HG03565 (cell line): ENCODE results near the gene TECPR1.

Experiments
- ATAC-seq: cut with Tn5 transposase; IDR thresholded peaks from one replicate; pipeline ENCODE4 v1.9.1; 2021; ENCODE audit warnings: mild to moderate bottlenecking, moderate library complexity; ENCODE audit not compliant: unreplicated experiment

TECPR1 gene

DNA sequence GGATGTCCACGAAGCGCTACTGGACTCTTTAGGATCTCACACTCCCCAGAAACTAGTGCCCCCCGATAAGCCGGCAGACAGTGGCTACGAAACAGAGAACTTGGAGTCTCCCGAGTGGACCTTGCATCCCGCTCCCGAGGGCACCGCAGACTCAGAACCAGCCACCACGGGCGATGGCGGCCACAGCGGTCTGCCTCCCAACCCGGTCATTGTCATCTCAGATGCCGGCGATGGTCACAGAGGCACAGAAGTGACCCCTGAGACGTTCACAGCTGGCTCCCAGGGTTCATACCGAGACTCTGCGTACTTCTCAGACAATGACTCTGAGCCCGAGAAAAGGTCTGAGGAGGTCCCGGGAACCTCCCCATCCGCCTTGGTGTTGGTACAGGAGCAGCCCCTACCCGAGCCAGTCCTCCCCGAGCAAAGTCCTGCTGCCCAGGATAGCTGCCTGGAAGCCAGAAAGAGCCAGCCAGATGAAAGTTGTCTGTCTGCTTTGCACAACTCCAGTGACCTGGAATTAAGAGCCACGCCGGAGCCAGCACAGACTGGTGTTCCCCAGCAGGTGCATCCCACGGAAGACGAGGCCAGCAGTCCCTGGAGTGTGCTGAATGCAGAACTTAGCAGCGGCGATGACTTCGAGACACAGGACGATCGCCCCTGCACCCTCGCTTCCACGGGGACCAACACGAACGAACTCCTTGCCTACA, 58.4 kb downstream of the TECPR1 start:
- ATAC-seq, result no peak

DNA sequence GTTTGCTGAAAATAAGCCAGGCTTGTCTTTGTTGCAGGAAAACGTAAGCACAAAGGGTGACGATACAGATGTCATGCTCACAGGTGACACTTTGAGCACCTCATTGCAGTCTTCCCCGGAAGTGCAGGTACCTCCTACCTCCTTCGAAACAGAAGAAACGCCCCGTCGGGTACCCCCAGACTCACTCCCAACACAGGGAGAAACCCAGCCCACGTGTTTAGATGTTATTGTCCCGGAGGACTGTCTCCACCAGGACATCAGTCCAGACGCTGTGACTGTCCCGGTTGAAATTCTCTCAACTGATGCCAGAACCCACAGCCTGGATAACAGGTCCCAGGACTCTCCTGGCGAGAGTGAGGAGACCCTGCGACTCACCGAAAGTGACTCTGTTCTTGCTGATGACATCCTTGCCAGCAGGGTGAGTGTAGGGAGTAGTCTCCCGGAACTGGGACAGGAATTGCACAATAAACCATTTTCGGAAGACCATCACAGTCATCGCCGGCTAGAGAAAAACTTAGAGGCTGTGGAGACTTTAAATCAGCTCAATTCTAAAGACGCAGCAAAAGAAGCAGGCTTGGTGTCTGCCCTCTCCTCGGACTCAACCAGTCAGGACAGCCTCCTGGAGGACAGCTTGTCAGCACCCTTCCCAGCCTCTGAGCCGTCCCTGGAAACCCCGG, 59.1 kb downstream of the TECPR1 start:
- ATAC-seq, result no peak

DNA sequence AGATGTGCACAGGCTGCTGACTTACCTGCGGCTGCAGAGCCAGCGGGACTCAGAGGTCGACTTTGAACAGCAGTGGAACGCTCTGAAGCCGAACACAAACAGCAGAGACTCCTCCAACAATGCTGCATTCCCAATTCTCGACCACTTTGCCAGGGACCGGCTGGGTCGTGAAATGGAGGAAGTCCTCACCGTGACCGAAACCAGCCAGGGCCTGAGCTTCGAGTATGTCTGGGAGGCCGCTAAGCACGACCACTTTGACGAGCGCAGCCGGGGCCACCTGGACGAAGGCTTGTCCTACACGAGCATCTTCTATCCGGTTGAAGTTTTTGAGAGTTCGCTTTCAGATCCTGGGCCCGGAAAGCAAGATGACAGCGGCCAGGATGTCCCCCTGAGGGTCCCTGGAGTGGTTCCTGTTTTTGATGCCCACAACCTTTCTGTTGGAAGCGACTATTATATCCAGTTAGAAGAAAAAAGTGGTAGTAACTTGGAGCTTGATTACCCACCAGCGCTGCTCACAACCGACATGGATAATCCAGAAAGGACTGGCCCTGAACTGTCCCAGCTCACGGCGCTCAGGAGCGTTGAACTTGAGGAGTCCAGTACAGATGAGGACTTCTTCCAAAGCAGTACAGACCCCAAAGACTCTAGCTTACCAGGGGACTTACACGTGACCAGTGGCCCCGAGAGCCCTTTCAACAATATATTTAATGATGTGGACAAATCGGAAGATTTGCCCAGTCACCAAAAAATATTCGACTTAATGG, 60.2 kb downstream of the TECPR1 start:
- no peak for ATAC-seq

DNA sequence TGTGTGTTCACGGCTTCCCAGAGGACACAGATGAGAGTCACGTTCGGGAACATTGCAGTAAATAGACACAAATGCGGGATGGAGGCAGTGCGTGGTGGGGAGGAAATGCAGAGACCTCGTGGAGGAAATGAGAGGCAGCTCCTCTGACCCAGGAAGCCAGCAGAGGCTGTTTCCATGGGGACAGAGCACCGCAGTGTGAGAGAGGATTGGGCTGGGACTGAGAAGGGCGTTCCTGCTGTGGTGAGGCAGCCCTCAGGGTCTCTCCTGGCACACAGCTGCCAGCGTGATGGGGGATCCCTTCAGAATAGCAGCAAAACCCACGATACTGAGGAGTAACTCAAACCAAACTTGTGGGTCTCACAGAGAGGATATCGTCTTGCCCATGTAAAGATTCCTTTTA, 62.5 kb downstream of the TECPR1 start:
- ATAC-seq, result no peak

GRCh38 chr7:98187138-98187502, 64.9 kb downstream of the TECPR1 start:
- no peak for ATAC-seq

DNA sequence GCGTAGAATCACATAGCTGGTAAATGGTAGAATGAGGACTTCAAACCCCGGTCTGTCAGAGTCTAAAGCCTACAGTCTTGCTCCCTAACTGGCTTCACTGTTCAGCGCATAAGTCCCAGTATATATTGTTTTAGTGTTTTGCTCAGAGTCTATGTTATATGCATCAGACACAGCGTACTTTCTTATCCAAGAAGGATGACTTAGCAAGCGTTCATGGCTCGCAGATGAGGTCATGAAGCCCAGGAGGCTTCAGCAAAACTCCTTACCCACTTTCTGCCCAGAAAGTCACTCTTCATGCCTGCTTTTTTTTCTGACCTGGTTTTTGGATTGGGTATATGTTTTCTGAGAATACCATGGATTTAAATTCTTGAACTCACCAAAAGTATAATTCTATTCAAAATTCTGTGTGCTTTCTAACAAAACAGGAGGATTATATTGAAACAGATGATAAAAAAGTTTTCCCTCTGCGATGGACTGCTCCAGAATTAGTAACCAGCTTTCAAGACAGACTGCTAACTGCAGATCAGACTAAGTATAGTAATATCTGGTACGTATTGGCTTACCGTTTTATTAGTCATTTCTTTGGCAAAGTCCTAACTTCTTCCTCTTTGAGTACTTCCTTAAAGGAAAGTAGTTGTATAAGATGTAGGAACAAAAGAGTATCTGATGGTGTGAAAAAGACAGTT, 65.4 kb downstream of the TECPR1 start:
- ATAC-seq, result no peak

DNA sequence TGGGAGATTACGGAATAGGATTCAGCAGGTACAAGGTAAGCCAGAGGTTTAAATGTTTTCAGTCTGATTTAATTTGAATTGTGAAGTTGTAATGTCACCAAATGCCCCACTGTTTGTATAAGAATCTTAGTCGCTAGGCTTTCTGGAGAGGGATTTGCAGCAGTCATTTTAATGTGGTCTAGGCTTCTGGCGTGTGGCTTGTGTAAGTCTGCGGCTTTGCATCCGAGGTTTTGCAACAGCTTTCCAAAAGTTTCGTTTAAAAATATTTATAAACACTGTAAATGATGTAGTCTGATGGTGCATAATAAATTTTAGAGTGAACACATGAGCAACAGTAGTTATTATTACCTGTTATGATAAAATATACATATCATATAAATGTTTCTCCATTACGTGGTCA, 66.9 kb downstream of the TECPR1 start:
- ATAC-seq, result no peak

- no peak for ATAC-seq
Observed at GRCh38 chr7:98180751-98181150, 71.3 kb downstream of the TECPR1 start.

DNA sequence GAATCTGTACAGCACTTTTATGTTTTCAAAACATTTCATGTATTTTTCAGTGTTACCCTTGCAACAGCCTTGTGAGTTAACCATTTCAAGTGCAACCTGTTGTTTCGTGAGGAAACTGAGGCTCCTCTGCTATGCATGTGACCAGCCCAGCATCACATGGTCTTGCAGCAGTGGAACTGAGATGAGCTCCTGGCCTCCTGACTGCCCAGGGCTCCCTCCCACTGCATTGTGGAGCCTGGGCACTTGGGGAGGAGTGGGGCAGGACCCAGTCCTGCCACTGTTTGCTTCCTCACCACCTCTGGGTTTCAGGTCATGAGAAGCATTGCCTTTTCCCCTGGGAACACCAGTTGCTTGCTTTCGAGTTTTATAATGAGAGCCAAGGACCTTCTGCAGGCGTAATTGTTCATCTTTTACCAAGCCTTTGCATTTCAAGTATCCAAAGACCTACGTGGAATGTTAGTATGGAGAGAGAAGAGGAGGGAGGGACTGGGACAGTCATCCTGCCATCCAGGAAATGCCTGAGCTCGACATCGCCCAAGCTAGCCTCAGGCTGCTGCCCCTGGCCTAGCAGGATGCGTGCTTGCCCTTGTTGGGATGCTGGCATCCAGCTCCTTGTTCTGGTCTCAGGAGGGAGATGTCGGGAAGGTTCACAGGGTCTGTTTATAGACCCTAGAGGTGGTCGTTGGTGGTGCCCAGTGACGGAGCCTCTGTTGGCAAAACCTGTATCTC, 73.1 kb downstream of the TECPR1 start:
- no peak for ATAC-seq

DNA sequence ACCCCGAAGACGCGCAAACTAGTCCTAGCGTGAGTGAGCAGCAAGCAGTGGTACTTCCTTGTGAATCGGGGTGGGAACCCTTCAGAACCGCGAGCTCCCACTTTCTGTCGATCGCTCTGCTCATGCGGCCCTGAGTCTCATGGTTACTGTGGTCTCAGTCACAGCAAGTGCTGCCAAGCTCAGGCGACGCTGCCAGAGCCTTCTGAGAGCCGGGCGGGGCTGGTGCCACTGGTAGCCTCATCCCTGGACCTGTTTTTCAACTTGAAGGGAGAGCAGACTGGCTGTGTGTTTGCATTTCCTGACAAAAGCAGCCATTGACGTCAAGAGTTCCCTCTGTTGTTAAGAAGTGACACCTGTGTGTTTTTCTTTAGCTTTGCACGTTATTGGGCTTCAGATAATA, 73.7 kb downstream of the TECPR1 start:
- ATAC-seq, result no peak

- ATAC-seq, result no peak
Observed at GRCh38 chr7:98177553-98177952, 74.5 kb downstream of the TECPR1 start.

DNA sequence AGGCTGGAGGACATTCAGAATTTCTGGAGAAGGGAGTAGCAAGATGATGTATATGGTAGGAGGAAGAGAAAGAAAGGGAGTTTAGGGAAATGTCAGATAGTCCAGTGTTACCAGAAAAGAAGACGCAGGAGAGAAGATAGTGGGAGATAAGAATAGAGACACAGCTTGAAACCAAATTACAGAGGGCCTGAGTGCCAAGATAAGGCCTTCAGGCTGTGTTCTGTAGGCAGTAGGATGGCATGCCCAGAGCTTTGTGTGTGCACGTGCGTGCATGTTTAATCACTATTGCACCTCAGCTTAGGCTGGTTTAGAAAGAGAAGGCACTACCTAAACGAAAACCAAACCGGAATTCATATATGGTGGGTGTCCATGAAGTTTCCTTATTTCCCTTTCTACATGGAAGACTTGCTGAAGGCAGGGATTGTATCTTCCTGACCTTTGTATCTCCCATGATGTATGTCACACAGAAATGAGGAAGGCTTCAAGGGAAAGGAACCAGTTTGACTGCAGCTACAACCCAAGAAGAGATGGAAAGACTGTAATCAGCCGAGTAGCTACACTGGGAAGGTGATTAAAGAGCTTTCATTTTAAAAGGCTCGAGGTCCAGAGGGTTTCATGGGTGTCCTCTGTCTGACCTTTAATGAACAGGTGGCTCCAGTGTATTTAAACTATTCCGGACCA, 76.6 kb downstream of the TECPR1 start:
- ATAC-seq, result no peak

DNA sequence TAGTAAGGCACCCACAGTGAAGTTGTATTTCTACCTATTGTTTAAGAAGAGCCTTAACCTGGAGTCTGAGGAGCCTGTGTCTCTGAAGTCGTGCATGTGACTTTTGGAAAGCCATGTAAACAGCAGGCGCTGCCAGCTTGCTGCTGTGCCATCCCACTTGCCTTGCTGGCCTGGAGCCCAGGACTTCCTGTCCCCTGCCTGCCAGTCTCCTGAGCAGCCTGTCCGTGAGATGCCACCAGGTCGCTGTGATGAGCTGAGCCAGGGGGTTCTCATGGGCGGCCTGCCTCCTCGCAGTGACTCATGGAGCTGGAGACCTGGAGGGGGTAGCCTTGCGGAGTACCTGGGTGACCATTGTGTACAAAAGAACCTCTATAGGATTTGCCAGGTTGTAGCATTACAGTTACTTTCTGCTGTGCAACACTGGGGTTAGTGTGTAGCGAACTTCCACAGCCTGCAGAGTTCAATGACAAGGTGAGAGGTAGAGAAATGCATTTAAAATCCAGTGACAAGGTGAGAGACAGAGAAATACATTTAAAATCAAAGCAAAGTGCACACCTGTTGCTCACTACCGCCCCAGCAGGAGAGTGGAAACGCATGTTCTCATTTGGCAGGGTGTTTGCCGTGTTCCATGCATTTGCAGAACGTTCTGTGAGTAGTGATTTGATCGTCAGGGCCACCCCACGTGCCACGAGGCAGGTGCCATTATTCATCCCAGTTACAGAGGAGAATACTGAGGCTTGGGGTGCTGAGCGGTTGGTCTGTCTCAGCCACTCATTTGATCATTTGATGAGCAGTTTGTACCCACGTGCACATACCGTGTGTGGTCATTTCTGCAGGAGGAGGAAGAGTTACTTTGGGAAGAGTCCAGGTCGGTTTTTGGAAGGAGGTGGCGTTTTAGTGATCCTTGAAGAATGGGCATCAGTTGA, 77.4 kb downstream of the TECPR1 start:
- no peak for ATAC-seq

- no peak for ATAC-seq
Observed at GRCh38 chr7:98171449-98171848, 80.6 kb downstream of the TECPR1 start.

- ATAC-seq, result no peak
Observed at GRCh38 chr7:98170966-98171365, 81.1 kb downstream of the TECPR1 start.

- no peak for ATAC-seq
Observed at GRCh38 chr7:98168904-98169621, 83.0 kb downstream of the TECPR1 start.

DNA sequence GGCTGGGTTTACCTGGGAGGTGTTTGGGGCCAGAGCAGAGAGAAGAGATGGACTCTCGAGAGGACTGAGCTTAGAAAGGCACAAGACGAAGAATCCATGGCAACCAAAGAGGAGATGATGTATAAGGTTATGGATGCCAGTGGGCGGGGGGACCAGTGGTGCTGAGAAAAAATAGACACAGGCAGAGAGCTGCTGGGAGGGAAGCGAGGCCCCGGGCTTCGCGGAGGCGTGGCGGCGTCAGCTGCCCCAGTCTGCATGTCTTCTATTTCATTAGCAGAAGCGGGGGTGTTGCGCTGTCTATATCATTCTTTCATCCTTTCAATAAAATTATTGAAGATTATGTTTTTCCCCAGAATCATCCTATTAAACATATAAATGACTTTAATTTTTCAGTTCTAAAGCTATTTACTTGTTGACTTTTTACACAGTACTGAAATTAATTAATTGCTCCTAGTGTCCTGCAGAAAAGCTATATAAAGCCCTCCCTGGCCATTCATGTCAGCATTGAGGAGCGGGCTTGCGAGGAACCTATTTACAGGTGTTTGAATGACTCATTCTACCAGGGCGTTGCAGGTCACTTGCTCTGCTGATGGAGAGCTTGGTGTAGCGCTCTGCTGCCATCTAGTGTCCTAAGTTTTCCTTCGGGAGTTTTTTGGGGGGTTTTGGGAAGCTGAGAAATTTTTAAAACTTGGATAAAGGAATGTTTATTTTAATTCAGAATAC, 83.7 kb downstream of the TECPR1 start:
- no peak for ATAC-seq

GRCh38 chr7:98167653-98168052, 84.4 kb downstream of the TECPR1 start:
- ATAC-seq, result no peak
